IMR-90 (cell line): Measurements from ENCODE around the gene KCNMA1. TPM values are rescaled to one million over a fixed set of nuclear protein-coding genes. Genes with fewer than 3 reads are reported as not detected.

Experiments used
- ATAC-seq: fragments of 200-7000 bp; cut with Tn5 transposase; 2 replicates; pipeline ENCODE4 v1.9.1; 2020; ENCODE audit warnings: low read depth, mild to moderate bottlenecking, moderate library complexity
- BruUV-seq: library from RNA; stranded (reverse); fragments of 400-500 nt; replicated peaks from 2 replicates; lab custom pipeline; 2021; lab: Mats Ljungman, UMichigan
- CTCF ChIA-PET: fragments of 300-600 bp; formaldehyde crosslinking; extraction: SDS; loops from one replicate; lab custom pipeline; 2021; ENCODE audit warnings: antibody characterized with exemption; lab: Yijun Ruan, JAX
- POLR2A ChIA-PET: fragments of 300-600 bp; sonication (Branson Sonifier 250); formaldehyde crosslinking; loops from one replicate; lab custom pipeline; 2022; ENCODE audit warnings: antibody characterized with exemption; ENCODE audit not compliant: unreplicated experiment; lab: Charles Lee
- DNase-seq: peaks from one replicate; pipeline ENCODE4 v3.0.0; 2013
- H2AFZ ChIP-seq: replicated peaks from 2 replicates; pipeline ENCODE3; 2013; ENCODE audit warnings: low read length, mild to moderate bottlenecking; ENCODE audit not compliant: poor library complexity
- H2AK5ac ChIP-seq: 2 replicates; pipeline ENCODE4 v1.6.1; 2013; ENCODE audit warnings: low read depth, low read length, inconsistent platforms
- H2AK9ac ChIP-seq: replicated peaks from 2 replicates; pipeline ENCODE3; 2013; ENCODE audit warnings: mild to moderate bottlenecking, low read depth, low read length, moderate library complexity; ENCODE audit not compliant: poor library complexity
- H2BK120ac ChIP-seq: 2 replicates; pipeline ENCODE4 v1.6.1; 2013; ENCODE audit warnings: low read depth, low read length, inconsistent platforms
- H2BK15ac ChIP-seq: 3 replicates; pipeline ENCODE4 v1.6.1; 2013; ENCODE audit warnings: low read depth, low read length, inconsistent platforms
- H2BK20ac ChIP-seq: 2 replicates; pipeline ENCODE4 v1.6.1; 2013; ENCODE audit warnings: low read depth, mild to moderate bottlenecking, inconsistent platforms, low read length, moderate library complexity
- H2BK5ac ChIP-seq: 2 replicates; pipeline ENCODE4 v1.6.1; 2013; ENCODE audit warnings: mild to moderate bottlenecking, low read depth, low read length, inconsistent platforms; ENCODE audit not compliant: poor library complexity, severe bottlenecking
- H3K14ac ChIP-seq: replicated peaks from 2 replicates; pipeline ENCODE4 v1.6.1; 2013; ENCODE audit warnings: low read depth, low read length, inconsistent platforms
- H3K18ac ChIP-seq: 2 replicates; pipeline ENCODE4 v1.6.1; 2013; ENCODE audit warnings: low read depth, low read length, control low read depth
- H3K23ac ChIP-seq: 2 replicates; pipeline ENCODE4 v1.6.1; 2013; ENCODE audit warnings: low read depth, low read length, inconsistent platforms
- H3K27ac ChIP-seq: 2 replicates; pipeline ENCODE4 v1.5.1; 2013; ENCODE audit warnings: mild to moderate bottlenecking, control low read depth, low read length; ENCODE audit not compliant: insufficient read depth
- H3K27me3 ChIP-seq: 2 replicates; pipeline ENCODE4 v1.6.1; 2013; ENCODE audit warnings: low read length; ENCODE audit not compliant: control insufficient read depth, insufficient read depth
- H3K36me3 ChIP-seq: 2 replicates; pipeline ENCODE4 v1.6.1; 2013; ENCODE audit warnings: low read length, mixed read lengths; ENCODE audit not compliant: control insufficient read depth, insufficient read depth
- H3K4ac ChIP-seq: 2 replicates; pipeline ENCODE4 v1.6.1; 2013; ENCODE audit warnings: low read depth, low read length, inconsistent platforms
- H3K4me1 ChIP-seq: 2 replicates; pipeline ENCODE4 v1.6.1; 2013; ENCODE audit warnings: low read length, mixed read lengths; ENCODE audit not compliant: control insufficient read depth, insufficient read depth
- H3K4me2 ChIP-seq: 2 replicates; pipeline ENCODE4 v1.6.1; 2013; ENCODE audit warnings: low read depth, mild to moderate bottlenecking, control low read depth, low read length, moderate library complexity
- H3K4me3 ChIP-seq: 2 replicates; pipeline ENCODE4 v1.5.1; 2013; ENCODE audit warnings: low read depth, mild to moderate bottlenecking, control low read depth, low read length, moderate library complexity; ENCODE audit not compliant: insufficient read depth
- H3K56ac ChIP-seq: 2 replicates; pipeline ENCODE4 v1.6.1; 2013; ENCODE audit warnings: low read length, inconsistent platforms; ENCODE audit not compliant: insufficient read depth; ENCODE audit errors: extremely low read depth
- H3K79me1 ChIP-seq, 2 experiments: 2 replicates each; pipeline ENCODE4 v1.6.1; 2013; ENCODE audit warnings: low read length in 2 of 2, inconsistent platforms in 1 of 2, low read depth in 1 of 2
- H3K9ac ChIP-seq: 2 replicates; pipeline ENCODE4 v1.6.1; 2013; ENCODE audit warnings: low read depth, low read length, control low read depth
- H3K9me1 ChIP-seq: 2 replicates; pipeline ENCODE4 v1.6.1; 2013; ENCODE audit warnings: low read length, inconsistent platforms; ENCODE audit not compliant: insufficient read depth
- H3K9me3 ChIP-seq: 2 replicates; pipeline ENCODE4 v1.6.1; 2013; ENCODE audit warnings: low read length; ENCODE audit not compliant: control insufficient read depth, insufficient read depth
- H4K20me1 ChIP-seq: 2 replicates; pipeline ENCODE4 v1.6.1; 2013; ENCODE audit warnings: low read length, inconsistent platforms; ENCODE audit not compliant: insufficient read depth
- H4K5ac ChIP-seq: 2 replicates; pipeline ENCODE4 v1.6.1; 2013; ENCODE audit warnings: mild to moderate bottlenecking, low read depth, low read length, control low read depth
- H4K8ac ChIP-seq, 2 experiments: 2 replicates each; pipeline ENCODE4 v1.6.1; 2013; ENCODE audit warnings: low read depth in 2 of 2, low read length in 2 of 2, control low read depth in 1 of 2, inconsistent platforms in 1 of 2
- H4K91ac ChIP-seq: 2 replicates; pipeline ENCODE4 v1.6.1; 2013; ENCODE audit warnings: low read depth, low read length, inconsistent platforms; ENCODE audit not compliant: insufficient read depth
- BHLHE40 ChIP-seq: fragments of 150-350 bp; IDR thresholded peaks from 2 replicates; pipeline ENCODE4 v1.6.1; 2016; ENCODE audit warnings: mild to moderate bottlenecking, low read depth, low read length
- CEBPB ChIP-seq: IDR thresholded peaks from 2 replicates; pipeline ENCODE4 v1.6.1; 2012; ENCODE audit warnings: low read depth, low read length, improper control_type of control experiment
- CHD1 ChIP-seq: IDR thresholded peaks from 2 replicates; pipeline ENCODE4 v1.6.1; 2012; ENCODE audit warnings: low read depth, low read length, improper control_type of control experiment
- FOS ChIP-seq: fragments of 150-350 bp; IDR thresholded peaks from 2 replicates; pipeline ENCODE4 v1.6.1; 2016; ENCODE audit warnings: low read depth, low read length
- MAFK ChIP-seq: IDR thresholded peaks from 2 replicates; pipeline ENCODE4 v1.6.1; 2012; ENCODE audit warnings: low read depth, low read length, improper control_type of control experiment
- MAZ ChIP-seq: IDR thresholded peaks from 2 replicates; pipeline ENCODE4 v1.6.1; 2012; ENCODE audit warnings: low read depth, mild to moderate bottlenecking, low read length, improper control_type of control experiment, moderate library complexity, borderline replicate concordance
- MXI1 ChIP-seq: IDR thresholded peaks from 2 replicates; pipeline ENCODE4 v1.6.1; 2012; ENCODE audit warnings: low read depth, mild to moderate bottlenecking, low read length, moderate library complexity, borderline replicate concordance
- NFE2L2 ChIP-seq: fragments of 150-350 bp; IDR thresholded peaks from 2 replicates; pipeline ENCODE4 v1.6.1; 2016; ENCODE audit warnings: low read depth, mild to moderate bottlenecking, low read length
- POLR2A ChIP-seq: IDR thresholded peaks from 2 replicates; pipeline ENCODE4 v1.6.1; 2012; ENCODE audit warnings: mild to moderate bottlenecking, low read depth, low read length
- RAD21 ChIP-seq: IDR thresholded peaks from 2 replicates; pipeline ENCODE4 v1.6.1; 2012; ENCODE audit warnings: low read length, improper control_type of control experiment
- RCOR1 ChIP-seq: IDR thresholded peaks from 2 replicates; pipeline ENCODE4 v1.6.1; 2012; ENCODE audit warnings: mild to moderate bottlenecking, low read length, improper control_type of control experiment; ENCODE audit not compliant: insufficient replicate concordance
- RFX5 ChIP-seq: IDR thresholded peaks from 2 replicates; pipeline ENCODE4 v1.8.0; 2012; ENCODE audit warnings: low read depth, mild to moderate bottlenecking, low read length, moderate library complexity
- SMC3 ChIP-seq: fragments of 150-350 bp; IDR thresholded peaks from 2 replicates; pipeline ENCODE4 v1.6.1; 2016; ENCODE audit warnings: low read depth, mild to moderate bottlenecking, antibody characterized with exemption, low read length, moderate library complexity
- WGBS, 2 experiments: methylation state at CpG; one replicate each; pipeline versions ENCODE4 v1.1.5 to v1.1.7; 2013; ENCODE audit warnings: missing lambda C conversion rate in 2 of 2; ENCODE audit not compliant: insufficient read length in 1 of 2; ENCODE audit errors: extremely low coverage in 2 of 2; 5-methylcytosine and 5-hydroxymethylcytosine counted together
- dilution Hi-C: fragments of 300-500 bp; cut with HindIII; formaldehyde crosslinking; loops from one replicate; pipeline ENCODE4 v1.14.3; 2018; ENCODE audit warnings: low sequenced_read_pairs; ENCODE audit not compliant: unreplicated experiment
- in situ Hi-C: fragments of 300-500 bp; cut with MboI; formaldehyde crosslinking; loops from 3 replicates; pipeline ENCODE4 v1.14.3; 2019; ENCODE audit warnings: low sequenced_read_pairs, inconsistent platforms, mixed read lengths
- intact Hi-C: fragments of 100-400 bp; cut with micrococcal nuclease; formaldehyde crosslinking; loops from 2 replicates; pipeline ENCODE4 v1.10.0; 2022
- polyA plus RNA-seq, 3 experiments: library from polyadenylated mRNA; depleted of rRNA; stranded (reverse); fragments of >200 nt; gene quantifications; 2 replicates each; pipeline ENCODE4 v1.2.3, GENCODE V29; 2012; ENCODE audit warnings: low replicate concordance in 1 of 3
- total RNA-seq: library from RNA; depleted of rRNA; stranded (reverse); fragments of >200 nt; gene quantifications from 2 replicates; pipeline ENCODE4 v1.2.3, GENCODE V29; 2012
- TF ChIP-seq, protein P1 (sequence below): fragments of 150-350 bp; IDR thresholded peaks from 2 replicates; pipeline ENCODE4 v1.6.1; 2016; ENCODE audit warnings: low read depth, mild to moderate bottlenecking, low read length, moderate library complexity, borderline replicate concordance
- TF ChIP-seq, protein P2 (sequence below): conservative IDR thresholded peaks from 2 replicates; pipeline ENCODE4 v1.5.1; 2012; ENCODE audit warnings: mild to moderate bottlenecking, low read depth, low read length, improper control_type of control experiment
- TF ChIP-seq, protein P3 (sequence below): fragments of 150-350 bp; IDR thresholded peaks from 2 replicates; pipeline ENCODE4 v1.6.1; 2017; ENCODE audit warnings: mild to moderate bottlenecking, antibody characterized with exemption, low read length, low read depth

The KCNMA1 gene
- total and polyA plus RNA-seq, 2 of the 4 experiments (the other 2 are of a cell fraction), result 25.6 to 29.6 TPM

DNA sequence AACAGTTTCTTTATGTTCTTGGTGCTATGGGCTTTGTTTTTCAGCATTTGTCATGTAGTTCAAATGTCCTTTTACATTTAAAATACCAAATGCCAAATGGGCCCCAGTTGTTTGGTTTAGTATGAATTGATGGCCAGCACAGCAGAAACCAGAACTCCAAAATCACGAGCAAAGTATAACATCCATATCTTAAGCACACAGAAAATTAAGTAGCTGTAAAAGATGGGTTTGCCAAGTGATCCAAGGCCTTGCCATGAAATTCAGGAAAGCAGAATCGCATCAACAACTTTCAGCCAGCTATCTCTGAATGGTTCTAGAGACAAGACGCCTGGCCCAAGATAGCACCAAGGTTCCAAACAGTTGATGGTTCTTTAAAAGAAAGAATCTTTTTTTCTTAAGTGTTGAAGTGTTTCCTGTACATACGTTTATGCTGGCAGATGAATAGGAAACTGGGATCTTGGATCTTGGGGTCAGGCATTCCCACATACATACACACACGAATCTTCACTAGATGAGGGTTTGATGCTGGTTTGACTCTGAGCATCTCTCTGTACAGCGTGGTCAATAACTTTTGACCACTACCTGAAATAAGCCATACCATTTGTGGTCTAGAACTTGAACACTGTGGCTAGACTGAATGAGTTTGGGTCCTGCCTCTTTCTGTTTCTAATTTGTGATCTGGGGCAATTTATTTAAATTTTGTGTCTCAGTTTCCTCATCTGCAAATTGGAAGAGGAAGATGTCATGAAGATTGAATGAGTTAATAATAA, 711.8 kb downstream of the KCNMA1 start:
- Histone ChIP-seq H2AFZ (no peak overlapping the region), H3K23ac (no peak overlapping the region), H2BK20ac (no peak overlapping the region), H4K20me1 (no peaks in the 10 kb centered on the region), H3K4ac (no peak overlapping the region), H3K9me1 (no peaks in the 10 kb centered on the region), H2AK5ac (no peak overlapping the region), H2BK5ac (no peak overlapping the region), H3K27me3 (no peaks in the 10 kb centered on the region), H2AK9ac (no peak overlapping the region), H3K4me3 (no peak overlapping the region), H3K9me3 (no peaks in the 10 kb centered on the region), H4K8ac (no peak overlapping the region), H4K5ac (no peak overlapping the region), H3K36me3 (no peaks in the 10 kb centered on the region), H3K79me1 (no peaks in the 10 kb centered on the region), H3K56ac (no peak overlapping the region), H3K4me2 (no peak overlapping the region), H3K14ac (no peak overlapping the region), H4K91ac (no peak overlapping the region), H3K4me1 (no peaks in the 10 kb centered on the region), H3K9ac (no peak overlapping the region), H3K27ac (no peak overlapping the region), H2BK120ac (no peak overlapping the region), H2BK15ac (no peak overlapping the region), H3K18ac (no peak overlapping the region)
- TF ChIP-seq, protein P1, sequence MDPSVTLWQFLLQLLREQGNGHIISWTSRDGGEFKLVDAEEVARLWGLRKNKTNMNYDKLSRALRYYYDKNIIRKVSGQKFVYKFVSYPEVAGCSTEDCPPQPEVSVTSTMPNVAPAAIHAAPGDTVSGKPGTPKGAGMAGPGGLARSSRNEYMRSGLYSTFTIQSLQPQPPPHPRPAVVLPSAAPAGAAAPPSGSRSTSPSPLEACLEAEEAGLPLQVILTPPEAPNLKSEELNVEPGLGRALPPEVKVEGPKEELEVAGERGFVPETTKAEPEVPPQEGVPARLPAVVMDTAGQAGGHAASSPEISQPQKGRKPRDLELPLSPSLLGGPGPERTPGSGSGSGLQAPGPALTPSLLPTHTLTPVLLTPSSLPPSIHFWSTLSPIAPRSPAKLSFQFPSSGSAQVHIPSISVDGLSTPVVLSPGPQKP, result no peak
- TF ChIP-seq BHLHE40 (no peak), RAD21 (no peak), RCOR1 (no peak), SMC3 (no peak), RFX5 (no peak), POLR2A (no peak), CHD1 (no peak), MAFK (no peak), FOS (no peak), MAZ (no peak), NFE2L2 (no peak), CEBPB (no peak), MXI1 (no peak)
- TF ChIP-seq, protein P2, sequence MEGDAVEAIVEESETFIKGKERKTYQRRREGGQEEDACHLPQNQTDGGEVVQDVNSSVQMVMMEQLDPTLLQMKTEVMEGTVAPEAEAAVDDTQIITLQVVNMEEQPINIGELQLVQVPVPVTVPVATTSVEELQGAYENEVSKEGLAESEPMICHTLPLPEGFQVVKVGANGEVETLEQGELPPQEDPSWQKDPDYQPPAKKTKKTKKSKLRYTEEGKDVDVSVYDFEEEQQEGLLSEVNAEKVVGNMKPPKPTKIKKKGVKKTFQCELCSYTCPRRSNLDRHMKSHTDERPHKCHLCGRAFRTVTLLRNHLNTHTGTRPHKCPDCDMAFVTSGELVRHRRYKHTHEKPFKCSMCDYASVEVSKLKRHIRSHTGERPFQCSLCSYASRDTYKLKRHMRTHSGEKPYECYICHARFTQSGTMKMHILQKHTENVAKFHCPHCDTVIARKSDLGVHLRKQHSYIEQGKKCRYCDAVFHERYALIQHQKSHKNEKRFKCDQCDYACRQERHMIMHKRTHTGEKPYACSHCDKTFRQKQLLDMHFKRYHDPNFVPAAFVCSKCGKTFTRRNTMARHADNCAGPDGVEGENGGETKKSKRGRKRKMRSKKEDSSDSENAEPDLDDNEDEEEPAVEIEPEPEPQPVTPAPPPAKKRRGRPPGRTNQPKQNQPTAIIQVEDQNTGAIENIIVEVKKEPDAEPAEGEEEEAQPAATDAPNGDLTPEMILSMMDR, result no peak
- TF ChIP-seq, protein P3, sequence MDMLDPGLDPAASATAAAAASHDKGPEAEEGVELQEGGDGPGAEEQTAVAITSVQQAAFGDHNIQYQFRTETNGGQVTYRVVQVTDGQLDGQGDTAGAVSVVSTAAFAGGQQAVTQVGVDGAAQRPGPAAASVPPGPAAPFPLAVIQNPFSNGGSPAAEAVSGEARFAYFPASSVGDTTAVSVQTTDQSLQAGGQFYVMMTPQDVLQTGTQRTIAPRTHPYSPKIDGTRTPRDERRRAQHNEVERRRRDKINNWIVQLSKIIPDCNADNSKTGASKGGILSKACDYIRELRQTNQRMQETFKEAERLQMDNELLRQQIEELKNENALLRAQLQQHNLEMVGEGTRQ, result no peak
- dilution Hi-C loops (no loop called here), in situ Hi-C loops (no loop called here), intact Hi-C loops (no loop called here)
- ATAC-seq, result no peak
- ChIA-PET CTCF (no interaction called here), POLR2A (no interaction called here)
- WGBS, 2 experiments, result no CpG with 5 or more reads among the region's 6 CpGs
- no TSS peak for BruUV-seq
- DNase-seq, result no peak
